ENCODE results near the gene DENND6B.
"Not testable (repeated sequence)": the region's sequence is repeated elsewhere in the genome, so short reads cannot be mapped to it uniquely, and the experiment has no call there.

Gene DENND6B

GRCh38 chr22:50326225-50326955, 422 bp downstream of the DENND6B start:
- CTCF ChIA-PET: interaction anchor here (0.7 to 4.5 kb wide), 9 partner anchors 10 to 294 kb away, joined by 3 to 23 read pairs (median 4); no protein-coding TSS in a partner anchor
- Mint-ChIP-seq H3K27me3 (peaks cover 58% of the 10 kb centered on the region), H3K36me3 (no peaks in the 10 kb centered on the region), H3K4me1 (peaks cover 13% of the 10 kb centered on the region), H3K27ac (peak overlapping the region; percentile 15), H3K4me3 (peak overlapping the region; percentile 75), H3K9me3 (no peaks in the 10 kb centered on the region)
- DNase-seq: no peak

DNA sequence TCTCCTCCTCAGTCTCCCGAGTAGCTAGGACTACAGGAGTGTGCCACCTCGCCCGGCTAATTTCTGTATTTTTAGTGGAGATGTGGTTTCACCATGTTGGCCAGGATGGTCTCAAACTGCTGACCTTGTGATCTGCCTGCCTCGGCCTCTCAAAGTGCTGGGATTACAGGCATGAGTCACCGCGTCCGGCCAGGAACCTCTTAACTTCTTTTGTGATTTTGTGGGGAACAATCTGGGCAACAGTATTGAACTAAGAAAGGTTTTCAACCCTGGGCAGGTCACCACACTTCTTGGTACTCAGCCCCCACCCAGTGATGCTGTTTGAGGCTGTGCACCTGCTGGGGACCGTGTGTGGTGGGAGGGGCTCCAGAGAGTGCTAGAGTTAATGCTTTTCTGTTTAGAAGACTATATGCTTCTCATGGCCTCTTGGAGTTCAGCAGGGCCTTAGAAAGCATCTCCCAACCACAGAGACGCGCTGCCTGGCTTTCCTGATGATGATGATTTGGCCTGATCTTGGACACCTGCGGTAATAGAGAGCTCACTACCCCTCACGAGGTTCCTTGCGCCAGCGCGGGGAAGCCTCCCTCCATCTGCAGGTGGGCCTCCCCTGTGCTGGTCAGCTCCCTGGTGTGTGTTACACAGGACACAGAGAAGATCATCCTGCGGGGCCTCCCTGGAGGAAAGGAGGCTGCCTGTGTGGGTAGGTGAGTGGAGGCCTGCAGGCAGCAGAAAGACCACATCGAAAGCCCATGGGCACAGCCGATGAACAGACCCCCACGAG, 1.2 kb downstream of the DENND6B start:
- CTCF ChIA-PET: interaction anchor here (0.7 to 4.5 kb wide), 10 partner anchors 9 to 295 kb away, joined by 3 to 23 read pairs (median 6); no protein-coding TSS in a partner anchor
- H3K27me3 Mint-ChIP-seq: peaks cover 59% of the 10 kb centered on the region
- H3K9me3 Mint-ChIP-seq: no peaks in the 10 kb centered on the region
- H3K4me1 Mint-ChIP-seq: peaks cover 13% of the 10 kb centered on the region
- no peak overlapping the region for H3K27ac Mint-ChIP-seq
- H3K4me3 Mint-ChIP-seq: peak overlapping the region; percentile 75
- H3K36me3 Mint-ChIP-seq: no peaks in the 10 kb centered on the region
- no peak for DNase-seq

DNA sequence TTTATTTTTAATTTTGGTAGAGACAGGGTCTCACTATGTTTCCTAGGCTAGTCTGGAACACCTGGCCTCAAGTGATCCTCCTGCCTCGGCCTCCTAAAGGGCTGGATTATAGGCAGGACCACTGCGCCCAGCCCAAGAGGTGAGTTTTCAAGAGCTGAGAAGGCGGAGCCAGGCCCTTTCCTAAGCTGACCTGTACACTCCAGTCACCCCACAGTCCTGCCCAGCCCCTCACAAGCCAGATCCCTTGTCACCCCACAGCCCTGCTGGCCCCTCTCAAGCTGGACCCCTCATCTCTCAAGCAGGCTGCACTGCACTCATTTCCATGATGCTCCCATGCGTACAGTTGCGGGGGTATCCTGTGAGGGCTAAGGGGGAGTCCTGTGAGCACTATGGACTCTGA, 2.9 kb downstream of the DENND6B start:
- H3K27ac Mint-ChIP-seq: no peak overlapping the region
- H3K4me1 Mint-ChIP-seq: peaks cover 13% of the 10 kb centered on the region
- no peak overlapping the region for H3K4me3 Mint-ChIP-seq
- no peaks in the 10 kb centered on the region for H3K36me3 Mint-ChIP-seq
- DNase-seq: no peak
- CTCF ChIA-PET: interaction anchor here (1.1 to 1.7 kb wide), 5 partner anchors 12 to 50 kb away, joined by 3 to 7 read pairs (median 5); no protein-coding TSS in a partner anchor
- peaks cover 49% of the 10 kb centered on the region for H3K27me3 Mint-ChIP-seq
- no peaks in the 10 kb centered on the region for H3K9me3 Mint-ChIP-seq

DNA sequence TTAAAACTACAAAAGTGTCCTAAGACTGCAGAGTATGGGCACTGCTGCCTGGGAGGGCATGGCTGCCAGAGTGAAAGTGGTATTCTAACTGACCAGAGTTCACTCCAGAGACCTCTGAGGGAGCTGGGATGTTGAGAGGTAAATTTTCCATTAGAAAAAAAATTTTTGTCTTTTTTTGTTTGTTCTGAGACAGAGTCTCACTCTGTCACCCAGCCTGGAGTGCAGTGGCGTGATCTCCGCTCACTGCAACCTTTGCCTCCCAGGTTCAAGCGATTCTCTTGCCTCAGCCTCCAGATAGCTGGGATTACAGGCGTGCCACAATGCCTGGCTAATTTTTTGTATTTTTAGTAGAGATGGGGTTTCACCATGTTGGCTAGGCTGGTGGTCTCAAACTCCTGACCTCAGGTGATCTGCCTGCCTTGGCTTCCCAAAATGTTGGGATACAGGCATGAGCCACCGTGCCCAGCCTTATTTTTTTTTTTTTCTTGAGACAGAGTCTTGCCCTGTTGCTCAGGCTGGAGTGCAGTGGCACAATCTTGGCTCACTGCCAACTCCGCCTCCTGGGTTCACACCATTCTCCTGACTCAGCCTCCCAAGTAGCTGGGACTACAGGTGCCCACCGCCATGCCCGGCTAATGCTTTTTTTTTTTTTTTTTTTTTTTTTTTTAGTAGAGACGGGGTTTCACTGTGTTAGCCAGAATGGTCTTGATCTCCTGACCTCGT, 4.3 kb downstream of the DENND6B start:
- CTCF ChIA-PET: interaction anchor here (0.7 to 1.4 kb wide), 3 partner anchors 18 to 46 kb away, joined by 3 to 4 read pairs (median 4); no protein-coding TSS in a partner anchor
- Mint-ChIP-seq H3K4me1 (peaks cover 11% of the 10 kb centered on the region), H3K27me3 (peaks cover 50% of the 10 kb centered on the region)
- not testable (repeated sequence) for H3K9me3 Mint-ChIP-seq, H3K4me3 Mint-ChIP-seq, H3K36me3 Mint-ChIP-seq, DNase-seq, H3K27ac Mint-ChIP-seq

GRCh38 chr22:50320671-50321325, 6.0 kb downstream of the DENND6B start:
- Mint-ChIP-seq H3K9me3 (no peaks in the 10 kb centered on the region), H3K27ac (no peak overlapping the region), H3K4me1 (peaks cover 3% of the 10 kb centered on the region), H3K4me3 (no peak overlapping the region), H3K27me3 (peaks cover 39% of the 10 kb centered on the region), H3K36me3 (no peaks in the 10 kb centered on the region)
- CTCF ChIA-PET: interaction anchor here (1.4 to 1.8 kb wide), 2 partner anchors 16 to 44 kb away, joined by 4 read pairs; no protein-coding TSS in a partner anchor
- no peak for DNase-seq

DNA sequence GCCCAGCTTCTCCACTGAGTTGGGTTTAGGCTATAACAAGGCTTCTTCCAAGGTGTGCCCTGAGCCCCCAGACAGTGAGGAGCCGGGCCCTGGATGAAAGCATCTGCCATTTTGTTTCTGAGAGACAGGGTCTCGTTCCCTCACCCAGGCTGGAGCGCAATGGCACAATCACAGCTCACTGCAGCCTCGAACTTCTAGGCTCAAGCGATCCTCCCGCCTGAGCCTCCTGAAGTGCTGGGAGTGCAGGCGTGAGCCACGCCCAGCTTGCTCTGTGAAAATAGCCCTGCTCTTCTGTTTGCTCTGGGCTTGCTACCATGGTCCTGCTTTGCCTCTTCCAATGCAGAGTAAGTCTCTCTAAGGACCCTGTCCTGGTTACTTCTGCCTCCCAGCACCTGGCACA, 6.7 kb downstream of the DENND6B start:
- Mint-ChIP-seq H3K36me3 (no peaks in the 10 kb centered on the region), H3K27ac (no peak overlapping the region), H3K4me3 (no peak overlapping the region), H3K9me3 (no peaks in the 10 kb centered on the region), H3K4me1 (peaks cover 7% of the 10 kb centered on the region), H3K27me3 (peaks cover 32% of the 10 kb centered on the region)
- CTCF ChIA-PET: interaction anchor here (1.2 to 1.8 kb wide), 2 partner anchors 15 to 44 kb away, joined by 4 read pairs; no protein-coding TSS in a partner anchor
- no peak for DNase-seq

DNA sequence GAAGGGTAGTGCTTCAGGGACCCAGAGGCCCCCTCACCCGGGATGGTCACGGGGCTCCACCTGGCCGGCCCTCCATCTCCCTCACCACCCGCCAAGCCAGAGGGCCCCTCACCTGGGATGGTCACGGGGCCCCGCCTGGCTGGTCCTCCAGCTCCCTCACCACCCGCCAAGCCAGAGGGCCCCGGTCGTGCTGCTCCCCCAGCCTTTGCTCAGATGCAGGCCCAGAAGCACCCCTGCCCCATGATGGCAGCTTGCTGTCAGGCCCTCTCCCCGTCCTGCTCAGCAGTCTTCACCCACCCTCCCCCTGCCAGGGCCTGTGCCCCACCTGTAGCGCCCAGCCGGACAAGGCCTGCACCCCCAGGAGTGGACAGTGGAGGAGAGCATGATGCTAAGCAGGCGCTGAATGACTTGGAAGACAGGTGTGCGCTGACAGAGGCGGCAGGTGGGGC, 7.3 kb downstream of the DENND6B start:
- H3K9me3 Mint-ChIP-seq: no peaks in the 10 kb centered on the region
- DNase-seq: no peak
- H3K27ac Mint-ChIP-seq: no peak overlapping the region
- H3K36me3 Mint-ChIP-seq: no peaks in the 10 kb centered on the region
- peaks cover 27% of the 10 kb centered on the region for H3K27me3 Mint-ChIP-seq
- CTCF ChIA-PET: interaction anchor here (1.2 to 1.8 kb wide), 2 partner anchors 15 to 43 kb away, joined by 4 read pairs; no protein-coding TSS in a partner anchor
- H3K4me3 Mint-ChIP-seq: no peak overlapping the region
- H3K4me1 Mint-ChIP-seq: peaks cover 10% of the 10 kb centered on the region

- CTCF ChIA-PET: interaction anchor here (1.2 kb wide), 1 partner anchor 43 kb away, joined by 4 read pairs; no protein-coding TSS in a partner anchor
- H3K9me3 Mint-ChIP-seq: no peaks in the 10 kb centered on the region
- H3K27me3 Mint-ChIP-seq: peaks cover 20% of the 10 kb centered on the region
- peaks cover 16% of the 10 kb centered on the region for H3K4me1 Mint-ChIP-seq
- no peak overlapping the region for H3K4me3 Mint-ChIP-seq
- no peak for DNase-seq
- H3K27ac Mint-ChIP-seq: no peak overlapping the region
- H3K36me3 Mint-ChIP-seq: no peaks in the 10 kb centered on the region
These were observed 8.0 kb downstream of the DENND6B start for GRCh38 chr22:50318698-50319411.

GRCh38 chr22:50318356-50318697, 8.5 kb downstream of the DENND6B start:
- Mint-ChIP-seq H3K27ac (no peak overlapping the region), H3K27me3 (peaks cover 16% of the 10 kb centered on the region), H3K4me3 (no peak overlapping the region), H3K9me3 (no peaks in the 10 kb centered on the region), H3K36me3 (no peaks in the 10 kb centered on the region), H3K4me1 (peaks cover 19% of the 10 kb centered on the region)
- CTCF ChIA-PET: no interaction called here
- no peak for DNase-seq

- H3K4me3 Mint-ChIP-seq: no peak overlapping the region
- CTCF ChIA-PET: interaction anchor here (1.9 kb wide), 1 partner anchor 8 kb away, joined by 6 read pairs; no protein-coding TSS in a partner anchor
These were observed 9.1 kb downstream of the DENND6B start for GRCh38 chr22:50317674-50318073.

DNA sequence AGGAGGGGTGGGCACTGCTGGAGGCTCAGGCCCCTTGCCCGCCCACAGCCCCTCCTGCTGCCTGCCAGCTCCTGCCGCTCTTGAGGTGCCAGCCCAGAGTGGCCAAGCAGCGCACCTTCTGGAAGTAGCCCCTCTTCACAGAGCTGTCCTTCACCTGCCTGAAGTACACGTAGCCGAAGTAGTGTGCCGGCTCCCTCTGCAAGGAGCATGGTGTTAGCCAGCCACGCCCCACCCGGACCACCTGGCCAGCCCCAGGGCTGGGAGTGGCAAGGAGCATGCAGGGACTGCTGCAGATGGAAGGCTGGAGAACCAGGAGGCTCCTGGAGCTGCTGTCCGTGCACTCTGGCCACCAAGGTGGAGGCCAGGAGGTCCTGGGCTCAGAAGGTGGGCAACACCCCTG, 9.6 kb downstream of the DENND6B start:
- H3K36me3 Mint-ChIP-seq: no peaks in the 10 kb centered on the region
- no peak overlapping the region for H3K27ac Mint-ChIP-seq
- H3K4me3 Mint-ChIP-seq: no peak overlapping the region
- no peak for DNase-seq
- peaks cover 19% of the 10 kb centered on the region for H3K4me1 Mint-ChIP-seq
- no peaks in the 10 kb centered on the region for H3K9me3 Mint-ChIP-seq
- CTCF ChIA-PET: interaction anchor here (1.9 kb wide), 1 partner anchor 8 kb away, joined by 6 read pairs; no protein-coding TSS in a partner anchor
- H3K27me3 Mint-ChIP-seq: peaks cover 13% of the 10 kb centered on the region

More at GRCh38 chr22:50317674-50318073, 9.1 kb downstream of the DENND6B start:
- Mint-ChIP-seq H3K9me3 (no peaks in the 10 kb centered on the region), H3K36me3 (no peaks in the 10 kb centered on the region), H3K27ac (no peak overlapping the region), H3K4me1 (peaks cover 19% of the 10 kb centered on the region), H3K27me3 (peaks cover 13% of the 10 kb centered on the region)
- no peak for DNase-seq

DNA sequence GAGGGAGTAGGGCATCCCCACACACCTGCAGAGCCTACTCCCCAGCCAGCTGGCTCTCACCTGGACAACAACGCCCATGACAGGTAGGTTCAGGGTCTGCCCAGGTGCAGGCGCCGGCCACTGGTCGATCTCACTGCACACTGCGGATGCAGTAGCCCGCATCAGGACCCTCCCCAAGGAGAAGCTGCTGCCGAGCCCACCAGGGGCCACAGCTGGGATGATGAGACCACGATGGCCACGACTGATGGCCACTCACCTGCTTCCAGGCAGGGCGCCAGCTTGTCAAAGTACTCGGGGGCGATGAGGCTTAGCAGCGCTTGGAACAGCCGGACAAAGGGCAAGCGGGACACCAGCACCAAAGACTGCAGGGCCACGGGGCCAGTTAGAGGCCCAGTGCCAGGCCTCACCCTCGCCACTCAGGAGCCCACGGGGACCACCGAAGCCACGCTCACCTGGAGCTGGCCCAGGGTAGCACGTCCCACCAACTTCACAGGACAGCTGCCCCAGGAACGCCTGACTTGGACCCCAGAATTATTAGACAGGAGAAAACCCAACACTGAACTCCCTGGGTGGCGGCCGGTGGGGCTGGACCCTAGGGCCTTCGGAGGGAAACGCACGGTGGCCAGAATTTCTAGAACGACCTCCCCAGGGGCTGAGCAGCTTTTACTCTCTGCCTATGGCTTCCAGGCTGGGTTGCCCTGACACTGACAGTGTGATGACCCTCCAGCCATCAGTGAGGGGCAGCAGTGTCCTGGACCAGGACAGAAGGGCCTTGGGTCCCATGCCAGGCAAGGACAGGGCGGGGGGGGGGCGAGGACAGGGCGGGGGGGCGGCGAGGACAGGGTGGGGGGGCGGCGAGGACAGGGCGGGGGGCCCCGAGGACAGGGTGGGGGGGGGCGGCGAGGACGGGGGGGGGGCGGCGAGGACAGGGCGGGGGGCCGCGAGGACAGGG, 10.4 kb downstream of the DENND6B start:
- CTCF ChIA-PET: interaction anchor here (1.9 kb wide), 1 partner anchor 9 kb away, joined by 6 read pairs; no protein-coding TSS in a partner anchor
- H3K36me3 Mint-ChIP-seq: no peaks in the 10 kb centered on the region
- H3K9me3 Mint-ChIP-seq: no peaks in the 10 kb centered on the region
- no peak for DNase-seq
- no peak overlapping the region for H3K4me3 Mint-ChIP-seq
- H3K27me3 Mint-ChIP-seq: peaks cover 13% of the 10 kb centered on the region
- H3K27ac Mint-ChIP-seq: no peak overlapping the region
- peaks cover 19% of the 10 kb centered on the region for H3K4me1 Mint-ChIP-seq

Data from activated naive CD4-positive, alpha-beta T cell treated with anti-CD3 and anti-CD28 coated beads, Interleukin-2, amount 10 ng/mL, durations not matched to agents 7 days and 5 days (primary cell).